K562 (cell line): ENCODE results near the gene B4GALNT3. TPM values are rescaled to one million over a fixed set of nuclear protein-coding genes. Genes with fewer than 3 reads are reported as not detected.

Experiments
- BCL6 ChIP-seq: fragments of 250-450 bp; sonication (Bioruptor Pico); IDR thresholded peaks from 2 replicates; pipeline ENCODE4 v1.4.0; 2020
- CREB3L1 ChIP-seq: fragments of 450-650 bp; IDR thresholded peaks from 2 replicates; pipeline ENCODE4 v1.6.1; 2014; ENCODE audit warnings: low read depth, mild to moderate bottlenecking, moderate library complexity, borderline replicate concordance
- CREB5 ChIP-seq: fragments of 250-450 bp; sonication (Bioruptor Pico); IDR thresholded peaks from 2 replicates; pipeline ENCODE4 v1.5.0; 2020; ENCODE audit warnings: mild to moderate bottlenecking
- HMBOX1 ChIP-seq: sonication (generic); IDR thresholded peaks from 2 replicates; pipeline ENCODE4 v1.6.1; 2016
- ILF3 ChIP-seq: fragments of 450-650 bp; IDR thresholded peaks from 2 replicates; pipeline ENCODE4 v1.6.1; 2018; ENCODE audit warnings: antibody characterized with exemption, mild to moderate bottlenecking, moderate library complexity, borderline replicate concordance
- MED1 ChIP-seq: sonication (generic); formaldehyde crosslinking; IDR thresholded peaks from 2 replicates; pipeline ENCODE4 v1.8.1; 2023; ENCODE audit warnings: missing genetic modification reagents, borderline replicate concordance
- MXI1 ChIP-seq: IDR thresholded peaks from 2 replicates; pipeline ENCODE4 v1.6.1; 2011; ENCODE audit warnings: low read depth, mild to moderate bottlenecking, improper control_type of control experiment, low read length
- NBN ChIP-seq: fragments of 450-650 bp; IDR thresholded peaks from 2 replicates; pipeline ENCODE4 v1.6.1; 2016; ENCODE audit warnings: low read depth, mild to moderate bottlenecking
- NCOA6 ChIP-seq: fragments of 450-650 bp; IDR thresholded peaks from 2 replicates; pipeline ENCODE4 v1.6.1; 2017; ENCODE audit warnings: mild to moderate bottlenecking
- NCOR1 ChIP-seq: fragments of 450-650 bp; IDR thresholded peaks from 2 replicates; pipeline ENCODE4 v1.6.1; 2016; ENCODE audit warnings: mild to moderate bottlenecking, moderate library complexity
- NFE2L1 ChIP-seq: fragments of 450-650 bp; IDR thresholded peaks from 2 replicates; pipeline ENCODE4 v1.6.1; 2016; ENCODE audit warnings: missing genetic modification characterization, low read depth, mild to moderate bottlenecking, missing compliant biosample characterization, moderate library complexity, borderline replicate concordance
- NFIC ChIP-seq: fragments of 450-650 bp; IDR thresholded peaks from 2 replicates; pipeline ENCODE4 v1.6.1; 2017; ENCODE audit warnings: mild to moderate bottlenecking, inconsistent platforms
- POLR2AphosphoS2 ChIP-seq: IDR thresholded peaks from 2 replicates; pipeline ENCODE4 v1.6.1; 2012; ENCODE audit warnings: low read length, improper control_type of control experiment
- PRMT5 ChIP-seq: sonication (generic); formaldehyde crosslinking; IDR thresholded peaks from 2 replicates; pipeline ENCODE4 v1.5.0; 2020; ENCODE audit warnings: missing genetic modification reagents
- RBM14 ChIP-seq: fragments of 200-400 bp; formaldehyde crosslinking; IDR thresholded peaks from 2 replicates; pipeline ENCODE4 v1.6.1; 2018; ENCODE audit warnings: low read depth, mild to moderate bottlenecking, low read length, moderate library complexity, borderline replicate concordance; ENCODE audit not compliant: insufficient read depth
- ZNF140 ChIP-seq: fragments of 250-450 bp; sonication (Bioruptor Pico); IDR thresholded peaks from 2 replicates; pipeline ENCODE4 v1.8.0; 2021; ENCODE audit warnings: moderate library complexity, mild to moderate bottlenecking, inconsistent platforms
- ZNF3 ChIP-seq: fragments of 250-450 bp; sonication (Bioruptor Pico); IDR thresholded peaks from 2 replicates; pipeline ENCODE4 v1.5.0; 2021; ENCODE audit warnings: mild to moderate bottlenecking, moderate library complexity
- ZNF668 ChIP-seq: fragments of 250-450 bp; sonication (Bioruptor Pico); IDR thresholded peaks from 2 replicates; pipeline ENCODE4 v1.8.0; 2022; ENCODE audit warnings: mild to moderate bottlenecking, inconsistent platforms
- ZNF699 ChIP-seq: fragments of 250-450 bp; sonication (Bioruptor Pico); IDR thresholded peaks from 2 replicates; pipeline ENCODE4 v1.8.0; 2021; ENCODE audit warnings: mild to moderate bottlenecking, moderate library complexity; ENCODE audit not compliant: insufficient replicate concordance
- ZNF740 ChIP-seq, 3 experiments: fragments of 200-800 bp in 1 of 3; sonication (Bioruptor generic) in 1 of 3; sonication (generic) in 1 of 3; formaldehyde crosslinking in 1 of 3; IDR thresholded peaks; 2 replicates each; pipeline versions ENCODE4 v1.6.1 to v1.8.0; 2016 to 2022; ENCODE audit warnings: mild to moderate bottlenecking in 2 of 3, missing compliant biosample characterization in 2 of 3, missing genetic modification characterization in 2 of 3, missing genetic modification reagents in 1 of 3
- ZNF764 ChIP-seq: fragments of 250-450 bp; sonication (Bioruptor Pico); IDR thresholded peaks from 2 replicates; pipeline ENCODE4 v1.4.0; 2020; ENCODE audit warnings: low read depth, mild to moderate bottlenecking, moderate library complexity
- polyA plus RNA-seq, 8 experiments: library from polyadenylated mRNA; depleted of rRNA in 4 of 8; stranded (reverse) in 5 of 8; unstranded in 3 of 8; fragments of >200 nt; fragmentation: Nextera tagmentation in 2 of 8; fragmentation: Illumina TruSeq in 1 of 8; extraction: Ambion mirVana in 2 of 8; extraction: Trizol in 1 of 8; gene quantifications; 2 replicates each; pipeline versions ENCODE4 v1.2.1 to v1.2.3, GENCODE V29; 2011 to 2014; ENCODE audit warnings: inconsistent platforms in 1 of 8, missing spikeins in 1 of 8
- total RNA-seq, 7 experiments: library from RNA; depleted of rRNA in 6 of 7; stranded (reverse); fragments of >200 nt in 6 of 7; fragmentation: Illumina TruSeq in 2 of 7; extraction: Trizol in 2 of 7; gene quantifications; 2 replicates each; pipeline versions ENCODE4 v1.2.1 to v1.2.3, GENCODE V29; 2011 to 2021; ENCODE audit warnings: low replicate concordance in 1 of 7

B4GALNT3 gene
- total and polyA plus RNA-seq, 9 of the 15 experiments (the other 6 are each of a cell fraction or from before 2014, with no cell fraction given) = 0.04 to 0.36 (median 0.10) TPM; not detected in 6

- no peak for TF ChIP-seq ZNF699
- TF ChIP-seq NCOR1 = peak; percentile 98
- TF ChIP-seq NCOA6 = no peak
- TF ChIP-seq ZNF740 (CRISPR knock-in tag; IDR thresholded peaks at IDR 0.05) = peak; percentile 99
- TF ChIP-seq ZNF740 (tag; IDR thresholded peaks at IDR 0.05) = peak in 1 of 2 experiments; percentile 91; a peak in 2 of 4 replicates
- TF ChIP-seq ZNF140 (CRISPR knock-in tag) = no peak
- TF ChIP-seq ILF3 = no peak
- TF ChIP-seq HMBOX1 = peak; percentile 92
- no peak for TF ChIP-seq MED1 (CRISPR knock-in tag)
- TF ChIP-seq NFE2L1 = no peak
- peak; percentile 98 for TF ChIP-seq NFIC
- peak; percentile 84; the same call in 1 of the 2 replicates for TF ChIP-seq CREB3L1
- TF ChIP-seq PRMT5 (CRISPR knock-in tag) = no peak
- peak; percentile 58; the same call in 1 of the 2 replicates for TF ChIP-seq MXI1
- peak; percentile 6; the same call in 1 of the 2 replicates for TF ChIP-seq BCL6 (CRISPR knock-in tag)
- no peak for TF ChIP-seq ZNF764
- no peak for TF ChIP-seq POLR2AphosphoS2
- TF ChIP-seq CREB5 (CRISPR knock-in tag) = no peak
- TF ChIP-seq ZNF668 (CRISPR knock-in tag) = no peak
- TF ChIP-seq ZNF3 = no peak
- TF ChIP-seq RBM14 = no peak
- peak; percentile 78; the same call in 1 of the 2 replicates for TF ChIP-seq NBN
Observed at GRCh38 chr12:591167-592023, 131.7 kb downstream of the B4GALNT3 start (continued).
